NCI-H1436 (cell line): Measurements from ENCODE around the gene NSD1.
"Not testable (repeated sequence)": the region's sequence is repeated elsewhere in the genome, so short reads cannot be mapped to it uniquely, and the experiment has no call there.

ENCODE experiments used
- DNase-seq: peaks from one replicate; lab custom pipeline; 2025; lab: John Stamatoyannopoulos, UW

The NSD1 gene

GRCh38 chr5:177291735-177292134, 158.2 kb downstream of the NSD1 start:
- DNase-seq: no peak

- no peak for DNase-seq
These were observed 160.4 kb downstream of the NSD1 start for GRCh38 chr5:177293819-177294581.

GRCh38 chr5:177294632-177295031, 161.1 kb downstream of the NSD1 start:
- DNase-seq: no peak

- DNase-seq: no peak
These were observed 162.4 kb downstream of the NSD1 start for GRCh38 chr5:177295924-177296323.

- DNase-seq: no peak
These were observed 163.0 kb downstream of the NSD1 start for GRCh38 chr5:177296581-177296980.

GRCh38 chr5:177297922-177298321, 164.3 kb downstream of the NSD1 start:
- no peak for DNase-seq

- DNase-seq: no peak
These were observed 166.1 kb downstream of the NSD1 start for GRCh38 chr5:177299697-177300096.

- no peak for DNase-seq
These were observed 166.8 kb downstream of the NSD1 start for GRCh38 chr5:177300236-177300880.

GRCh38 chr5:177300951-177301350, 167.4 kb downstream of the NSD1 start:
- DNase-seq: no peak

GRCh38 chr5:177301503-177302165, 168.1 kb downstream of the NSD1 start:
- no peak for DNase-seq

GRCh38 chr5:177302354-177303110, 169.0 kb downstream of the NSD1 start:
- DNase-seq: no peak

- peak; percentile 62 for DNase-seq
These were observed 169.8 kb downstream of the NSD1 start, which contains the start of the genes PRELID1 and RAB24 for GRCh38 chr5:177303121-177303924. Gene PRELID1, plus strand, starts transcription at chr5:177303799. Its CDS starts 187 bp downstream, at chr5:177303986. Gene RAB24, minus strand, starts transcription at chr5:177303719. Its CDS starts 431 bp downstream, at chr5:177303288.

GRCh38 chr5:177303925-177304391, 170.4 kb downstream of the NSD1 start:
- DNase-seq: no peak

GRCh38 chr5:177304392-177305119, 171.0 kb downstream of the NSD1 start:
- no peak for DNase-seq

- DNase-seq: not testable (repeated sequence)
These were observed 172.6 kb downstream of the NSD1 start for GRCh38 chr5:177306103-177306640.

GRCh38 chr5:177306674-177307543, 173.3 kb downstream of the NSD1 start:
- no peak for DNase-seq

GRCh38 chr5:177307544-177308363, 174.2 kb downstream of the NSD1 start:
- DNase-seq: no peak

GRCh38 chr5:177308740-177309139, 175.2 kb downstream of the NSD1 start:
- DNase-seq: no peak
